Breast epithelium (tissue), 3 donors: ENCODE measurements around the gene ZSCAN20.

Experiments
- CTCF ChIP-seq, 3 donors: fragments of 450-650 bp; IDR thresholded peaks; one replicate each; pipeline ENCODE4 v1.5.1; 2016 to 2017; ENCODE audit warnings: antibody characterized with exemption in 3 of 3, mild to moderate bottlenecking in 3 of 3, moderate library complexity in 3 of 3
- POLR2A ChIP-seq: fragments of 450-650 bp; IDR thresholded peaks from one replicate; pipeline ENCODE4 v1.6.1; 2016; ENCODE audit warnings: antibody characterized with exemption, mild to moderate bottlenecking, moderate library complexity
- POLR2AphosphoS5 ChIP-seq, 3 donors: sonication (generic); formaldehyde crosslinking; IDR thresholded peaks; one replicate each; pipeline ENCODE4 v1.6.1; 2017; ENCODE audit warnings: antibody characterized with exemption in 3 of 3

GRCh38 chr1:33482412-33482811, 10.0 kb downstream of the ZSCAN20 start:
- no peak for TF ChIP-seq CTCF (IDR thresholded peaks at IDR 0.05)
- no peak for TF ChIP-seq POLR2A
- no peak for TF ChIP-seq POLR2AphosphoS5 (IDR thresholded peaks at IDR 0.05)
